Dermis microvascular lymphatic vessel endothelial cell (primary cell): ENCODE results near the gene ACTA1. TPM values are rescaled to one million over a fixed set of nuclear protein-coding genes. Genes with fewer than 3 reads are reported as not detected.
"Not testable (repeated sequence)": the region's sequence is repeated elsewhere in the genome, so short reads cannot be mapped to it uniquely, and the experiment has no call there.

ENCODE experiments used
- DNase-seq, 2 donors: peaks; one replicate each; pipeline versions ENCODE4 v3.0.0 to v3.0.0-alpha.2; 2010; ENCODE audit warnings: low read depth in 2 of 2
- total RNA-seq: library from RNA; depleted of rRNA; stranded (reverse); fragments of >200 nt; gene quantifications from 2 replicates; pipeline ENCODE4 v1.2.1, GENCODE V29; 2014

ACTA1 gene
- total RNA-seq, 1 donor from 2014 or later: under 0.01 TPM

DNA sequence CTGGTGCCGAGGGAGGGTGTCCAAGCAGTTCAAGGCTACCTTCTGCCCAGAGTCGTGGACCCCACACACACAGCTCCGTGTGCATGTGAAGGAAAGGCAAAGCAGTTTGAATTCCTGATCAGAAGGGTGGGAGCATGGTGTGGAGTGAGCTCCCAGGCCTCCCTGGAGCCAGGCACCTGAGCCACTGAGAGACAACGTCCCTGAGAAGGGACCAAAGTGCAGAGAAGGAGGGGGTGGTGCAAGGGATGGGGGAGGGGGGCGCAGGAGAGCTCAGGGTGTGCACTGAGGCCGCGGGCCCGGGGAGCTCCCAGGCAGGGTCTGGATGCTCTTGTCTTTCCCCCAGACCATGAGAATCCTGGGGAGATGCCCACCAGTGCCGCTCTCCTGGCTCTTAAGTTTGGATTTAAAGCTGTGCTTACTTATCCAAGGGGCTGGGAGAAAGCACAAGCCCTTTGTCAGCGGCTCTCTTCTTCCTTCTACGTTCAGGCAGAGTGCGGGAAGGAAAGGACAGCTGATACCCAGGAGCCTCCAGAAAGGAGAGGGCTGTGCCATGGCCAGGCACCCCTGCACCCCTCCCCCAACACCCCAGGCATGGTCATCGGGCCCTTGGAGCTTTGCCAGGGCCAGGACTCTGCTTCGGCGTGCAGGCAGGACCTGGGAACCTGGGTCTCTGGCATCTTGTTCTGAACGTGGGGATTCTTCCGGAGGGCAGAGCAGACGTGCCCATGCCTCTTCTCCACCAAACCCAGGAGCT lies 24.1 kb downstream of the ACTA1 start:
- no peak for DNase-seq

DNA sequence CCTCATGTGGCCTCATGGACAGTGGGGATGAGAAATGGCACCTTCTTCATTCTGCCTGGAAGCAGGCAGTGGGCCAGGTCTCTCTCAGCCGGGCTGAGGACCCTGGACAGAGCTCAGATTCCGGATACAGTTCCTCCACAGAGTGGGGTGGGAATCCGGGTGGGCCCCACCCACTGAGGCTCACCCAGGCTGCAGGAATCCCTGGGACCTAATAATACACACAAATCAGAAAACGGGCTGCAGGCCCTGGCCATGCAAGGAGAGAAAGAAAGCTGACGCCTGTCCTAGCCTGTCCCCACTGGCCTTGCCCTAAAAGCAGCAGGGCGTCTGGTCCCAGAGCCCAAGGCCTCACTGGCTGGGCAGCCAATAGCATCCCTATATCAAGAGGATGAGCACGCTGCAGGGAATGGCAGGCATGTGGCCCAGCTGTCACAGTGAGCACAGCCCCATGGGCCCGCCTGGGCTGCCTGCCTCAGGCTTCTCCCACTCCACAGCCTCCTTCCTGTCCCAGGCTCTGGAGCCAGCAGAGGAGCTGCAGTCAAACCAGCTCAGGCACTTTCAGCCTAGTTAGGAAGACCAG lies 25.3 kb downstream of the ACTA1 start:
- no peak for DNase-seq

GRCh38 chr1:229407206-229408026 lies 26.5 kb downstream of the ACTA1 start:
- DNase-seq: no peak

GRCh38 chr1:229406798-229407197 lies 27.1 kb downstream of the ACTA1 start:
- no peak for DNase-seq

DNA sequence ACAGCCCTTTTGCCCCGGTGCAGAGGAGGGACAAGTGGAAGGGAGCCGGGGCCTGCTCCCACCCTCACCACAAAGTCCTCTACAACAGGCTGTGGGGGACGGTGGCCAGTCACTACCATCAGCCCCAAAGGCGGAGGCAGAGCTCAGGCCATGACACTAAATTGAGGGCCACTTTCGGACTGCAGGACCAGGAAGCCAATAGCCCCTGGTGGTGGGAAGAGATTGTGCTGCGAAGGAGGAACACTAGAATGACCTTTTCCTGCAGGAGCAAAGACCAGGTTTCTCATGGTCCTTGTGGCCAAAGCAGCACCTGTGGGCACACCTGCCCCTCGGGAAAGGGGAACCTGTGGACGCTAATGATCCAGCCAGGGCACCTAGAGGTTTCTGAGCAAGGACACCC lies 30.3 kb downstream of the ACTA1 start:
- DNase-seq: no peak

GRCh38 chr1:229402993-229403392 lies 30.9 kb downstream of the ACTA1 start:
- DNase-seq: no peak

DNA sequence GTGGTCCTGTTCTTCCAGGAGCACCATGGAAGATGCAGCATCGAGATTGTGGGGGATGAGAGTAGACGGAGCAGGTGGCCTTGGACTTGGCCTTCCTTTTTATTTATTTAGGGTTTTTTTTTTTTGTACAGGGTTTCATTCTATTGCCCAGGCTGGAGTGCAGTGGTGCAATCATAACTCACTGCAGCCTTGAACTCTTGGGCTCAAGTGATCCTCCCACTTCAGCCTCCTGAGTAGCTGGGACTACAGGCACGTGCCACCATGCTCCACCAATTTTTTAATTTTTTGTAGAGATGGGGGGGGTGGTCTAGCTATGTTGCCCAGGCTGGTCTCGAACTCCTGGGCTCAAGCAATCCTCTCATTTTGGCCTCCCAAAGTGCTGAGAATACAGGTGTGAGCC lies 31.6 kb downstream of the ACTA1 start:
- not testable (repeated sequence) for DNase-seq

DNA sequence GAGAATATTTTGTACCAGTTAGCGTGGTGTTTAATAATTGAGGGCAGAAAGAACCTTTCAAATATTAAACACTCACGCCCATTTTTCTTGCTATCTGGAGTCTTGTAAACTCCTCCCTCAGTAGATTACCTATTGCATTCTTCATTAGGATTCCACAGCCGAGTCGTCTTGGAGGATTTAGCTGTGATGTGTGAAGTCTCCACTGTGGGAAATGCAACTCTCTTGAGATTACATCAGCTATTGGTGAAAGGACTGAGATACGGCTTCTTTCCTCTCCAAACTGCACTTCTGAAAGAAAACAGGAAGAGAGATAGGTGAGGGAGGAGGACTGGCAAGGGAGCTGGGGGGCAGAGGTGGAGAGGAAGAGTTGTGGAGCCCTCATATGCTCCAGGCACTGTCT lies 36.1 kb downstream of the ACTA1 start:
- no peak for DNase-seq

- DNase-seq: no peak
Observed at GRCh38 chr1:229396585-229397206, 37.2 kb downstream of the ACTA1 start.

DNA sequence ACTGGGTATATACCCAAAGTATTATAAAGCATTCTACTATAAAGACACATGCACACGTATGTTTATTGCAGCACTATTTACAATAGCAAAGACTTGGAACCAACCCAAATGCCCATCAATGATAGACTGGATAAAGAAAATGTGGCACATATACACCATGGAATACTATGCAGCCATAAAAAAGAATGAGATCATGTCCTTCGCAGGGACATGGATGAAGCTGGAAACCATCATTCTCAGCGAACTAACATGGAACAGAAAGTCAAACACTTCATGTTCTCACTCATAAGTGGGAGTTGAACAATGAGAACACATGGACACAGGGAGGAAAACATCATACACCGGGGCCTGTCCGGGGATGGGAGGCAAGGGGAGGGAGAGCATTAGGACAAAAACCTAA lies 39.4 kb downstream of the ACTA1 start:
- not testable (repeated sequence) for DNase-seq

DNA sequence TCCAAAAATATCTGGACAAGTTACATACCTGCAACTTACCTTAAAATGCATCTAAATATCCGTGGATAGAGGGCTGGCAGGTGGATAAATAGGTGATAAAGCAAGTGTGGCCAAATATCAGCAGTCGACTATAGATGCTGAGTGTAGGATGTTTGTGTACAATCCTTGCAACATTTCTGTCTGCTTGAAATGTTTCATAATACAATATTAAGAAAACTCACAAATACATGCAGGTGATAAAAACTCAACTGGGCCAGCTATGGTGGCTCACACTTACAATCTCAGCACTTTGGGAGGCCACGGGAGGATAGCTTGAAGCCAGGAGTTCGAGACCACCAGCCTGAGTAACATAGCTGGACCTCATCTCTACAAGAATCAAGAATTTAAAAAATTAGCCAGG lies 41.0 kb downstream of the ACTA1 start:
- no peak for DNase-seq

- no peak for DNase-seq
Observed at GRCh38 chr1:229390130-229390529, 43.8 kb downstream of the ACTA1 start.

DNA sequence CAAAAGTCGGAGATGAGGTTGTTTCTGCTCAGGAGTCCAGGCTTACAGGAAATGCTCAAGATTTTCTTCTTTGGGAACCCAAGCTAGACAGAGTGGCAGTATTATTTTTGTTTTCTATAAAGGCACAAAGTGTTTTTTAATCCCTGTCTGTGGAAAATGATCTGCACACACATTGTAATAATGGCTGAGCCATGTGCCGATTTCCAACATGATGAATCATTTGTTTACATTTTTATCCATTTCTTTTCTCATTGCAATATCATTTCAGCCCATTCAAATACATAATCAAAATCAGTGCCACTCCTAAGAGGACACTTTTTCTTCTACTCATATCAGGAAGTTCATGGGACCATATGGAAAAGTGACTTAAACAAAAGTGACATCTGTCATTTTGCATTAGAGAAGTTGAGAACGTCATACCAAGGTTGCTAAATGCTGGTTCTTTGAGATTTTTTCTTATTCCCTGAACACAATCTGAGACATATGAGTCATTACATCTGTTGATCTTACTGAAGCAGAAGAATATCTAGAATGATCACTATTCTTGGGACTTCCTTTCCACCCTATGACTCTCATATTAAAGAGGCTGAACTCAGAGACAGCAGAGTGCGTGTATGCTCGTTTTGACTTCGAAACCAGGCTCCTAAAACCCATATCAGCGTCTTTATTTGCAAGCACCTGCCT lies 44.9 kb downstream of the ACTA1 start:
- DNase-seq: peak in 1 of 2 donors; percentile 30

GRCh38 chr1:229385853-229386456 lies 47.9 kb downstream of the ACTA1 start:
- DNase-seq: no peak

DNA sequence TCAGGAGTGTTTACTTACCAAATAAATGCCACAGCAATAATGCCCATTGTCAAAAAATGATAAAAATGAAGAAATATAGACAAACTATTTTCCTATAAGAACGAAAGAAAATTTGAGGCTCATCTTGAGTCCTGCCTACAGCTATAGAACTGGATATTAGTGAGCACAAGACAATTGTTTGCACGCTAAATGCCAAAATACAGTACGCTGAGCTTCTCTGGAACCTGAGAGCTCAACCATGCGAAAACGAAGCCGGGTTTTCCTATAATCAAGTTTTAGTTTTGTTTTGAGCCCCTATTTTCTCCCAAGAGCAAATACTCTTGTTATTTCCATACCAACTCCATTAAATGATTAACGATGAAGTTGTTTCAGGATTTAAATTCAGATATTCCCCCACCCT lies 49.1 kb downstream of the ACTA1 start:
- no peak for DNase-seq

DNA sequence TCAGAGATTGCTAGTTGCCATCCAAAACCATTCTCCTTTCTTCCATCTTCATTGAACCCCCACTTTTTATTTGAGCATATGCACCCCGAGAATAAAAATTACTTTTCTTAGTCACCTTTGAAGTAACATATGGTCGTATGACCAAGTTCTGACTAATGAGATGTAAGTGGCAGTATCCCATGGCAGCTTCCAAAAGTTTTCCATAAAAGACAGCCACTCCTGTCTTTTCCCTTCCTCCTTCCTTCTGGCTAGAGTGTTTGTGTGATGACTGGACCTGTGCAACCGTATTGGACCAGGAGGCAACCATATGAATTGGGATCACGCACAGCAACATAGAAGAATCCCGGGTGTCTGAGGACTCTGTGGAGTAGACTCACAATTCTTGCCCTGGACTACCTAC lies 49.9 kb downstream of the ACTA1 start:
- no peak for DNase-seq

DNA sequence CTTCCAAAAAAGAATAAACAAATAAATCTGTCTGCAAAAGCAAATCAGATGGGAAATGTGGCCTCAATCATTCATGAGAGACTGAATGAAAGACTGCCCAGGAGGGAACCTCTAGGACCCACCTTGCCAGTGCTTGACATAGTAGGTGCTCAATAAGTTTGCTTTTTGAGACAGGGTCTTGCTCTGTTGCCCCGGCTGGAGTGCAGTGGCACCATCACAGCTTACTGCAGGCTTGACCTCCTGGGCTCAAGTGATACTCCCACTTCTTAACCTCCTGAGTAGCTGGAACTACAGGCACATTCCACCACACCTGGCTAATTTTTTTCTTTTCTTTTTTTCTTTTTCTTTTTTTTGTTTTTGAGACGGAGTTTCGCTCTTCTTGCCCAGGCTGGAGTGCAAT lies 50.7 kb downstream of the ACTA1 start:
- DNase-seq: no peak
